Panc1 (cell line): ENCODE measurements around the gene EBF4. TPM values are rescaled to one million over a fixed set of nuclear protein-coding genes. Genes with fewer than 3 reads are reported as not detected.

Source experiments
- ATAC-seq: fragments of 200-7000 bp; cut with Tn5 transposase; 2 replicates; pipeline ENCODE4 v1.9.1; 2020; ENCODE audit warnings: mild to moderate bottlenecking, moderate library complexity
- BruUV-seq: library from RNA; stranded (reverse); fragments of 400-500 nt; replicated peaks from 2 replicates; lab custom pipeline; 2021; lab: Mats Ljungman, UMichigan
- CTCF ChIA-PET: fragments of 300-600 bp; sonication (Branson Sonifier 250); formaldehyde crosslinking; loops from one replicate; lab custom pipeline; 2022; ENCODE audit warnings: antibody characterized with exemption; lab: Charles Lee
- POLR2A ChIA-PET: fragments of 300-600 bp; sonication (Branson Sonifier 250); formaldehyde crosslinking; loops from one replicate; lab custom pipeline; 2022; ENCODE audit warnings: antibody characterized with exemption; lab: Charles Lee
- DNase-seq: peaks from one replicate; pipeline ENCODE4 v3.0.0-alpha.2; 2010; ENCODE audit warnings: low read depth, low spot score
- H3K27ac ChIP-seq: 2 replicates; pipeline ENCODE4 v1.5.1; 2011; ENCODE audit warnings: mild to moderate bottlenecking, low read length, inconsistent platforms
- H3K27me3 ChIP-seq: fragments of 200-500 bp; sonication (Bioruptor generic); 2 replicates; pipeline ENCODE4 v1.6.0; 2014; ENCODE audit warnings: low read length, inconsistent platforms; ENCODE audit not compliant: control insufficient read depth, insufficient read depth
- H3K36me3 ChIP-seq: fragments of 200-500 bp; sonication (Bioruptor generic); 2 replicates; pipeline ENCODE4 v1.5.1; 2014; ENCODE audit warnings: inconsistent platforms, mild to moderate bottlenecking, low read length, moderate library complexity; ENCODE audit not compliant: control insufficient read depth, insufficient read depth
- H3K4me1 ChIP-seq: 2 replicates; pipeline ENCODE4 v1.5.1; 2011; ENCODE audit warnings: inconsistent platforms, mild to moderate bottlenecking, low read length, moderate library complexity; ENCODE audit not compliant: control insufficient read depth, insufficient read depth
- H3K4me3 ChIP-seq, 2 experiments: 2 replicates each; pipeline ENCODE4 v1.5.1; 2011 to 2012; ENCODE audit warnings: low read depth in 2 of 2, low read length in 2 of 2, mild to moderate bottlenecking in 2 of 2, inconsistent platforms in 1 of 2, moderate library complexity in 1 of 2
- H3K9me3 ChIP-seq: fragments of 200-500 bp; sonication (Bioruptor generic); 2 replicates; pipeline ENCODE4 v1.5.1; 2014; ENCODE audit warnings: low read depth, mild to moderate bottlenecking, inconsistent platforms, low read length, moderate library complexity; ENCODE audit not compliant: control insufficient read depth, insufficient read depth
- POLR2AphosphoS5 ChIP-seq: IDR thresholded peaks from 2 replicates; pipeline ENCODE4 v1.6.1; 2012; ENCODE audit warnings: mild to moderate bottlenecking, low read depth, low read length, moderate library complexity
- TCF7L2 ChIP-seq: IDR thresholded peaks from 2 replicates; pipeline ENCODE4 v1.6.1; 2011; ENCODE audit warnings: mild to moderate bottlenecking, low read depth, low read length, inconsistent platforms
- in situ Hi-C: cut with HindIII; loops from 2 replicates; pipeline ENCODE4 v1.10.0; 2016; ENCODE audit warnings: low sequenced_read_pairs, low pct_unique_long_range_greater_than_20kb
- intact Hi-C: fragments of 100-400 bp; cut with micrococcal nuclease; formaldehyde crosslinking; loops from one replicate; pipeline ENCODE4 v1.10.0; 2022; ENCODE audit not compliant: unreplicated experiment
- total RNA-seq: library from RNA; stranded (reverse); gene quantifications from one replicate; pipeline ENCODE4 v1.2.1, GENCODE V29; 2021; ENCODE audit not compliant: unreplicated experiment
- TF ChIP-seq, protein P1 (sequence below): fragments of 450-650 bp; IDR thresholded peaks from 2 replicates; pipeline ENCODE4 v1.5.1; 2017; ENCODE audit warnings: mild to moderate bottlenecking
- TF ChIP-seq, protein P2 (sequence below), 2 experiments: IDR thresholded peaks; 2 replicates each; pipeline ENCODE4 v1.6.1; 2011 to 2012; ENCODE audit warnings: low read depth in 2 of 2, control low read depth in 1 of 2, low read length in 1 of 2, mild to moderate bottlenecking in 1 of 2, moderate library complexity in 1 of 2; ENCODE audit not compliant: insufficient read depth in 1 of 2

The EBF4 gene
- total RNA-seq, 1 experiment from 2014 or later = 6.8 TPM

DNA sequence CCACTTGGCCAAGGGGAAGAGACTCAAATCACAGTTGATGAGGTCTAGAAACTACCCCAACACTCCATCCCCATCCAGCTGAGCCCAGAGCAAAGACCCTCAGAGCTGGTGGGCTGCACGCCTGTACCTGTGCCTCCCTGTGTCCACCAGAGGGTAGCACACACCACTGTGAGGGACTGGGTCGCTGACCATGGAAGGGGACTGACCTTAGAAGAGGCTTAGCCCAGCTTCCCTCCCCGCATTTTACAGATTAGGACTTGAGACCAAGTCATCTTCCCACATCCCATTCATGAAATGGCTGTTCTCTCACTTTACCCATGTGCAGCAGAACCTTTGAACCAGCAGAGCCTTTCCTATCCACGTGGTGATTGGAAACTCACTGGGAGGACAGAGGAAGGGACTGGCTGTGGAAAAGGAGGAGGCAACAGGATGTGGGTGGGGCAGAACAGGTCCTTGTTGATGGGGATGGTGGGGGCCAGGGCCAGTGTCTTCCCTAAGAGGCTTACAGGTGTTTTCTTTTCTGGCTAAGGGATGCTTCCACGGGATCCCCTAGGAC, 63.6 kb downstream of the EBF4 start:
- Histone ChIP-seq H3K4me1 (peaks cover 6% of the 10 kb centered on the region), H3K27me3 (no peaks in the 10 kb centered on the region), H3K4me3 (no peak overlapping the region), H3K27ac (no peak overlapping the region), H3K9me3 (no peaks in the 10 kb centered on the region), H3K36me3 (no peaks in the 10 kb centered on the region)
- TF ChIP-seq, protein P1, sequence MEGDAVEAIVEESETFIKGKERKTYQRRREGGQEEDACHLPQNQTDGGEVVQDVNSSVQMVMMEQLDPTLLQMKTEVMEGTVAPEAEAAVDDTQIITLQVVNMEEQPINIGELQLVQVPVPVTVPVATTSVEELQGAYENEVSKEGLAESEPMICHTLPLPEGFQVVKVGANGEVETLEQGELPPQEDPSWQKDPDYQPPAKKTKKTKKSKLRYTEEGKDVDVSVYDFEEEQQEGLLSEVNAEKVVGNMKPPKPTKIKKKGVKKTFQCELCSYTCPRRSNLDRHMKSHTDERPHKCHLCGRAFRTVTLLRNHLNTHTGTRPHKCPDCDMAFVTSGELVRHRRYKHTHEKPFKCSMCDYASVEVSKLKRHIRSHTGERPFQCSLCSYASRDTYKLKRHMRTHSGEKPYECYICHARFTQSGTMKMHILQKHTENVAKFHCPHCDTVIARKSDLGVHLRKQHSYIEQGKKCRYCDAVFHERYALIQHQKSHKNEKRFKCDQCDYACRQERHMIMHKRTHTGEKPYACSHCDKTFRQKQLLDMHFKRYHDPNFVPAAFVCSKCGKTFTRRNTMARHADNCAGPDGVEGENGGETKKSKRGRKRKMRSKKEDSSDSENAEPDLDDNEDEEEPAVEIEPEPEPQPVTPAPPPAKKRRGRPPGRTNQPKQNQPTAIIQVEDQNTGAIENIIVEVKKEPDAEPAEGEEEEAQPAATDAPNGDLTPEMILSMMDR = peak; percentile 78
- TF ChIP-seq, protein P2, sequence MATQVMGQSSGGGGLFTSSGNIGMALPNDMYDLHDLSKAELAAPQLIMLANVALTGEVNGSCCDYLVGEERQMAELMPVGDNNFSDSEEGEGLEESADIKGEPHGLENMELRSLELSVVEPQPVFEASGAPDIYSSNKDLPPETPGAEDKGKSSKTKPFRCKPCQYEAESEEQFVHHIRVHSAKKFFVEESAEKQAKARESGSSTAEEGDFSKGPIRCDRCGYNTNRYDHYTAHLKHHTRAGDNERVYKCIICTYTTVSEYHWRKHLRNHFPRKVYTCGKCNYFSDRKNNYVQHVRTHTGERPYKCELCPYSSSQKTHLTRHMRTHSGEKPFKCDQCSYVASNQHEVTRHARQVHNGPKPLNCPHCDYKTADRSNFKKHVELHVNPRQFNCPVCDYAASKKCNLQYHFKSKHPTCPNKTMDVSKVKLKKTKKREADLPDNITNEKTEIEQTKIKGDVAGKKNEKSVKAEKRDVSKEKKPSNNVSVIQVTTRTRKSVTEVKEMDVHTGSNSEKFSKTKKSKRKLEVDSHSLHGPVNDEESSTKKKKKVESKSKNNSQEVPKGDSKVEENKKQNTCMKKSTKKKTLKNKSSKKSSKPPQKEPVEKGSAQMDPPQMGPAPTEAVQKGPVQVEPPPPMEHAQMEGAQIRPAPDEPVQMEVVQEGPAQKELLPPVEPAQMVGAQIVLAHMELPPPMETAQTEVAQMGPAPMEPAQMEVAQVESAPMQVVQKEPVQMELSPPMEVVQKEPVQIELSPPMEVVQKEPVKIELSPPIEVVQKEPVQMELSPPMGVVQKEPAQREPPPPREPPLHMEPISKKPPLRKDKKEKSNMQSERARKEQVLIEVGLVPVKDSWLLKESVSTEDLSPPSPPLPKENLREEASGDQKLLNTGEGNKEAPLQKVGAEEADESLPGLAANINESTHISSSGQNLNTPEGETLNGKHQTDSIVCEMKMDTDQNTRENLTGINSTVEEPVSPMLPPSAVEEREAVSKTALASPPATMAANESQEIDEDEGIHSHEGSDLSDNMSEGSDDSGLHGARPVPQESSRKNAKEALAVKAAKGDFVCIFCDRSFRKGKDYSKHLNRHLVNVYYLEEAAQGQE (IDR thresholded peaks at IDR 0.05; ENCODE audit: insufficient read depth in 1 of 2, low read depth in 2 of 2, low read length in 1 of 2) = no peak
- in situ Hi-C loops = no loop called here
- ChIA-PET POLR2A (no interaction called here), CTCF (no interaction called here)
- DNase-seq = no peak
- intact Hi-C loops = loop anchor here (1.0 kb wide), 1 partner anchor 96 kb away; no protein-coding TSS in a partner anchor
- 0 out of 2 replicates have a peak, but pooled peaks have one; percentile 37 for ATAC-seq
- no TSS peak for BruUV-seq

DNA sequence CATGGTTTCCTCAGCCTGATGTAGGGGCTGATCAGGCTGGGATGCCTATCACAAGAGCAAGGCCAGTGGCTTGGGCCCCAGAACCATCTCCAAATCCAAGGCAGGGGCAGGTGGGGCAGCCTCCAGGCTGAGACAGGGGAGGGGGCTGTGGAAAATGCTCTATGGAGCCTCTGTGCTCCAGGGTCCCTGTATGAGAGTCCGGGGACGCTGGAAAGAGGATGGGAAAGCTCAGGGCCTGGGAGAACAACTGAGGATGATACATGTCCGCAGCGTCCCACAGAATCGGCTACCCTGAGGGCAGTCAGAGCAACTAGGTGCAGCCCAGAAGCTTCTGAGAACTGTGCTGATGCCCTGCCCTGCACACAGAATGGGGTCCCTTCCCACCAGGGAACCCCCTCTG, 64.4 kb downstream of the EBF4 start:
- no peaks in the 10 kb centered on the region for H3K9me3 ChIP-seq
- no peaks in the 10 kb centered on the region for H3K36me3 ChIP-seq
- H3K4me3 ChIP-seq = no peak overlapping the region
- no peak for TF ChIP-seq POLR2AphosphoS5
- no peak for TF ChIP-seq TCF7L2
- TF ChIP-seq, protein P2 (IDR thresholded peaks at IDR 0.05; ENCODE audit: insufficient read depth in 1 of 2, low read depth in 2 of 2, low read length in 1 of 2) = no peak
- intact Hi-C loops (no loop called here), in situ Hi-C loops (no loop called here)
- no peak overlapping the region for H3K27ac ChIP-seq
- H3K27me3 ChIP-seq = no peaks in the 10 kb centered on the region
- DNase-seq (no peak), ATAC-seq (no peak)
- peaks cover 3% of the 10 kb centered on the region; the same call in 1 of the 2 replicates for H3K4me1 ChIP-seq
- CTCF ChIA-PET = no interaction called here
- POLR2A ChIA-PET = no interaction called here
- BruUV-seq = no TSS peak
